ENCODE measurements around the gene IL2RA.

IL2RA gene

GRCh38 chr10:6030940-6031339 lies 31.2 kb downstream of the IL2RA start:
- H3K9ac ChIP-seq (ENCODE audit: low read length), result no peak overlapping the region
- H3K79me2 ChIP-seq (ENCODE audit: insufficient read depth, low read length), result no peaks in the 10 kb centered on the region
- no peaks in the 10 kb centered on the region for H3K9me2 ChIP-seq (ENCODE audit: low read depth, low read length)
- H3K27me3 ChIP-seq (ENCODE audit: insufficient read depth, low read length), result no peaks in the 10 kb centered on the region
- H3K36me3 ChIP-seq (ENCODE audit: insufficient read depth, low read length), result peaks cover 21% of the 10 kb centered on the region
- H3K4me2 ChIP-seq (ENCODE audit: low read length), result no peak overlapping the region
- H3K4me1 ChIP-seq (ENCODE audit: insufficient read depth, low read length, severe bottlenecking), result peaks cover 18% of the 10 kb centered on the region
- no peak for TF ChIP-seq CTCF (IDR thresholded peaks at IDR 0.05; ENCODE audit: low read length)
- TF ChIP-seq EZH2 (IDR thresholded peaks at IDR 0.05; ENCODE audit: borderline replicate concordance, low read length), result no peak
- H3K4me3 ChIP-seq (ENCODE audit: low read depth, low read length, poor library complexity, severe bottlenecking), result no peak overlapping the region
- H4K20me1 ChIP-seq (ENCODE audit: insufficient read depth, low read length), result no peaks in the 10 kb centered on the region
- peaks cover 10% of the 10 kb centered on the region; the same call in 1 of the 2 replicates for H3K9me3 ChIP-seq (ENCODE audit: low read length)
- no peak overlapping the region for H3K27ac ChIP-seq (ENCODE audit: low read depth, low read length, poor library complexity, severe bottlenecking)
- no peak overlapping the region for H2AFZ ChIP-seq (ENCODE audit: low read length)
- H3F3A ChIP-seq (ENCODE audit: insufficient read depth, low read length), result no peaks in the 10 kb centered on the region

GRCh38 chr10:6030217-6030616 lies 31.9 kb downstream of the IL2RA start:
- TF ChIP-seq CTCF (IDR thresholded peaks at IDR 0.05; ENCODE audit: low read length) (no peak), EZH2 (IDR thresholded peaks at IDR 0.05; ENCODE audit: borderline replicate concordance, low read length) (no peak)
- Histone ChIP-seq H2AFZ (ENCODE audit: low read length) (no peak overlapping the region), H4K20me1 (ENCODE audit: insufficient read depth, low read length) (no peaks in the 10 kb centered on the region), H3K36me3 (ENCODE audit: insufficient read depth, low read length) (peaks cover 24% of the 10 kb centered on the region), H3K4me3 (ENCODE audit: low read depth, low read length, poor library complexity, severe bottlenecking) (no peak overlapping the region), H3F3A (ENCODE audit: insufficient read depth, low read length) (no peaks in the 10 kb centered on the region), H3K9ac (ENCODE audit: low read length) (no peak overlapping the region), H3K27me3 (ENCODE audit: insufficient read depth, low read length) (no peaks in the 10 kb centered on the region), H3K27ac (ENCODE audit: low read depth, low read length, poor library complexity, severe bottlenecking) (no peak overlapping the region), H3K79me2 (ENCODE audit: insufficient read depth, low read length) (no peaks in the 10 kb centered on the region), H3K9me2 (ENCODE audit: low read depth, low read length) (no peaks in the 10 kb centered on the region), H3K9me3 (ENCODE audit: low read length) (peaks cover 10% of the 10 kb centered on the region; the same call in 1 of the 2 replicates), H3K4me1 (ENCODE audit: insufficient read depth, low read length, severe bottlenecking) (peaks cover 11% of the 10 kb centered on the region), H3K4me2 (ENCODE audit: low read length) (no peak overlapping the region)

GRCh38 chr10:6027929-6028328 lies 34.2 kb downstream of the IL2RA start:
- TF ChIP-seq EZH2 (IDR thresholded peaks at IDR 0.05; ENCODE audit: borderline replicate concordance, low read length), result no peak
- TF ChIP-seq CTCF (IDR thresholded peaks at IDR 0.05; ENCODE audit: low read length), result no peak
- Histone ChIP-seq H3K4me3 (ENCODE audit: low read depth, low read length, poor library complexity, severe bottlenecking) (no peak overlapping the region), H2AFZ (ENCODE audit: low read length) (no peak overlapping the region), H3K9me3 (ENCODE audit: low read length) (peaks cover 10% of the 10 kb centered on the region; the same call in 1 of the 2 replicates), H4K20me1 (ENCODE audit: insufficient read depth, low read length) (no peaks in the 10 kb centered on the region), H3K27me3 (ENCODE audit: insufficient read depth, low read length) (no peaks in the 10 kb centered on the region), H3F3A (ENCODE audit: insufficient read depth, low read length) (no peaks in the 10 kb centered on the region), H3K36me3 (ENCODE audit: insufficient read depth, low read length) (peaks cover 46% of the 10 kb centered on the region), H3K79me2 (ENCODE audit: insufficient read depth, low read length) (no peaks in the 10 kb centered on the region), H3K27ac (ENCODE audit: low read depth, low read length, poor library complexity, severe bottlenecking) (no peak overlapping the region), H3K4me2 (ENCODE audit: low read length) (no peak overlapping the region), H3K9me2 (ENCODE audit: low read depth, low read length) (no peaks in the 10 kb centered on the region), H3K9ac (ENCODE audit: low read length) (no peak overlapping the region), H3K4me1 (ENCODE audit: insufficient read depth, low read length, severe bottlenecking) (no peaks in the 10 kb centered on the region)
